HG03045 (cell line): ENCODE data around the gene KRTAP19-8.

Experiments used
- ATAC-seq: cut with Tn5 transposase; IDR thresholded peaks from one replicate; pipeline ENCODE4 v1.9.1; 2021; ENCODE audit warnings: mild to moderate bottlenecking, moderate library complexity; ENCODE audit not compliant: unreplicated experiment

The KRTAP19-8 gene

GRCh38 chr21:31012133-31013089, 25.9 kb downstream of the KRTAP19-8 start:
- no peak for ATAC-seq

- no peak for ATAC-seq
These were observed 26.9 kb downstream of the KRTAP19-8 start for GRCh38 chr21:31011412-31011811.

- no peak for ATAC-seq
These were observed 29.9 kb downstream of the KRTAP19-8 start for GRCh38 chr21:31008355-31008754.

- ATAC-seq: no peak
These were observed 33.3 kb downstream of the KRTAP19-8 start for GRCh38 chr21:31005019-31005418.

- ATAC-seq: no peak
These were observed 34.8 kb downstream of the KRTAP19-8 start for GRCh38 chr21:31003471-31003870.

GRCh38 chr21:30997541-30997940, 40.7 kb downstream of the KRTAP19-8 start:
- no peak for ATAC-seq

GRCh38 chr21:30996728-30997127, 41.5 kb downstream of the KRTAP19-8 start:
- no peak for ATAC-seq

- ATAC-seq: no peak
These were observed 43.3 kb downstream of the KRTAP19-8 start for GRCh38 chr21:30994932-30995331.

GRCh38 chr21:30990514-30991262, 47.6 kb downstream of the KRTAP19-8 start:
- ATAC-seq: no peak

- no peak for ATAC-seq
These were observed 49.6 kb downstream of the KRTAP19-8 start for GRCh38 chr21:30988706-30989105.
